Stomach (tissue), 9 donors: ENCODE results near the gene THBS3. TPM values are rescaled to one million over a fixed set of nuclear protein-coding genes. Genes with fewer than 3 reads are reported as not detected.
"Not testable (repeated sequence)": the region's sequence is repeated elsewhere in the genome, so short reads cannot be mapped to it uniquely, and the experiment has no call there.

Experiments
- DNase-seq, 2 donors: peaks; one replicate each; pipeline versions ENCODE4 v3.0.0 to v3.0.0-alpha.2; 2013 to 2019
- H3K27ac ChIP-seq, 5 donors: fragments of 200-600 bp in 4 of 5; sonication (generic) in 4 of 5; one replicate each; pipeline ENCODE4 v1.5.1; 2013 to 2019; ENCODE audit warnings: mild to moderate bottlenecking in 1 of 5, moderate library complexity in 1 of 5
- H3K27me3 ChIP-seq, 3 donors: fragments of 200-600 bp; sonication (generic); one replicate each; pipeline ENCODE4 v1.5.1; 2017 to 2019; ENCODE audit warnings: mixed run types in 1 of 3
- H3K36me3 ChIP-seq, 4 donors: fragments of 200-600 bp; sonication (generic); 1 replicate in 3 of 4; 2 replicates in 1 of 4; pipeline ENCODE4 v1.5.1; 2016 to 2019
- H3K4me1 ChIP-seq, 4 donors: fragments of 200-600 bp; sonication (generic); one replicate each; pipeline ENCODE4 v1.5.1; 2016 to 2019
- H3K4me3 ChIP-seq, 4 donors: fragments of 200-600 bp; sonication (generic) in 3 of 4; one replicate each; pipeline ENCODE4 v1.5.1; 2016 to 2019; ENCODE audit warnings: mild to moderate bottlenecking in 1 of 4
- H3K9me3 ChIP-seq, 4 donors: fragments of 200-600 bp; sonication (generic); one replicate each; pipeline ENCODE4 v1.5.1; 2016 to 2019
- EP300 ChIP-seq: sonication (generic); formaldehyde crosslinking; IDR thresholded peaks from one replicate; pipeline ENCODE4 v1.6.1; 2017; ENCODE audit warnings: antibody characterized with exemption
- POLR2A ChIP-seq, 4 donors: fragments of 450-650 bp; IDR thresholded peaks; one replicate each; pipeline ENCODE4 v1.6.1; 2016; ENCODE audit warnings: antibody characterized with exemption in 4 of 4, control low read depth in 2 of 4, mild to moderate bottlenecking in 1 of 4, moderate library complexity in 1 of 4
- POLR2AphosphoS5 ChIP-seq, 3 donors: sonication (generic); formaldehyde crosslinking; IDR thresholded peaks; one replicate each; pipeline ENCODE4 v1.6.1; 2016; ENCODE audit warnings: antibody characterized with exemption in 3 of 3
- WGBS, 5 donors: extraction: QIAGEN DNeasy Blood & Tissue Kit in 3 of 5; methylation state at CpG; one replicate each; pipeline versions ENCODE4 v1.1.5 to v1.1.7; 2013 to 2018; 5-methylcytosine and 5-hydroxymethylcytosine counted together
- intact Hi-C: fragments of 100-400 bp; cut with DNase I; formaldehyde crosslinking; loops from one replicate; pipeline ENCODE4 v1.15.1; 2023; ENCODE audit warnings: low total_unique reads
- polyA plus RNA-seq, 3 donors: library from polyadenylated mRNA; stranded (reverse); fragments of 200-250 nt; gene quantifications; one replicate each; pipeline ENCODE4 v1.2.3, GENCODE V29; 2013
- small RNA-seq, 4 donors: library from RNA; depleted of rRNA; stranded (forward); fragments of <200 nt; gene quantifications; one replicate each; pipeline ENCODE3, GENCODE V24; 2016
- total RNA-seq, 5 donors: library from RNA; depleted of rRNA; stranded (reverse); fragments of >200 nt; gene quantifications; one replicate each; pipeline versions ENCODE4 v1.1.0 to v1.2.3, GENCODE V29; 2014 to 2016
- TF ChIP-seq, protein P1 (sequence below), 7 experiments: fragments of 450-650 bp in 4 of 7; fragments of 200-600 bp in 3 of 7; sonication (generic) in 3 of 7; IDR thresholded peaks; one replicate each; pipeline ENCODE4 v1.5.1; 2016 to 2019; ENCODE audit warnings: antibody characterized with exemption in 7 of 7, control low read depth in 2 of 7, mild to moderate bottlenecking in 1 of 7
- donor health status: healthy with polysubstance abuse.
- donor health status: Bipolar disorder and iron deficiency.
- donor health status: healthy.

Gene THBS3
- total and polyA plus RNA-seq, 8 donors = 11.0 to 65.9 (median 23.2) TPM

DNA sequence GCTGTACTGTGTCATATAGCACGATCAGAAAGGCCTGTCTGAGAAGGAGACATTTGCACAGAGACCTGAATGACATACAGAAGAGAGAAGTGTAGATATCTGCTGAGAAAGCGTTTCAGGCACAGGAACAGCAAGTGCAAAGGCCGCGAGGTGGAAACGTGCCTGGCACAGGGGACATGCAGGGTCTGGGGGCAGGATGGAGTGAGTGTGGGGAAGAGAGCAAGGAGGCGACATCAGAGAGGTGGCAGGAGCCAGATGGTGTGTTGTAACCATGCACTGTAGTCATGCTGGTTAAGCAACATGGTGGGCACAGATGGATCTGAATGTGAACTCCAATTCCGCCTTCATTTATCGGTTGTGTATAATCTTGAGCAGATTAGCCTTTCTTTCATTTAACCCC, 47.6 kb downstream of the THBS3 start:
- Histone ChIP-seq H3K4me1 (no peaks in the 10 kb centered on the region), H3K4me3 (no peak overlapping the region), H3K27ac (no peak overlapping the region), H3K36me3 (no peaks in the 10 kb centered on the region), H3K9me3 (no peaks in the 10 kb centered on the region), H3K27me3 (no peaks in the 10 kb centered on the region)
- no peak for TF ChIP-seq POLR2AphosphoS5 (IDR thresholded peaks at IDR 0.05)
- TF ChIP-seq POLR2A (IDR thresholded peaks at IDR 0.05) = no peak
- TF ChIP-seq EP300 = no peak
- TF ChIP-seq, protein P1, sequence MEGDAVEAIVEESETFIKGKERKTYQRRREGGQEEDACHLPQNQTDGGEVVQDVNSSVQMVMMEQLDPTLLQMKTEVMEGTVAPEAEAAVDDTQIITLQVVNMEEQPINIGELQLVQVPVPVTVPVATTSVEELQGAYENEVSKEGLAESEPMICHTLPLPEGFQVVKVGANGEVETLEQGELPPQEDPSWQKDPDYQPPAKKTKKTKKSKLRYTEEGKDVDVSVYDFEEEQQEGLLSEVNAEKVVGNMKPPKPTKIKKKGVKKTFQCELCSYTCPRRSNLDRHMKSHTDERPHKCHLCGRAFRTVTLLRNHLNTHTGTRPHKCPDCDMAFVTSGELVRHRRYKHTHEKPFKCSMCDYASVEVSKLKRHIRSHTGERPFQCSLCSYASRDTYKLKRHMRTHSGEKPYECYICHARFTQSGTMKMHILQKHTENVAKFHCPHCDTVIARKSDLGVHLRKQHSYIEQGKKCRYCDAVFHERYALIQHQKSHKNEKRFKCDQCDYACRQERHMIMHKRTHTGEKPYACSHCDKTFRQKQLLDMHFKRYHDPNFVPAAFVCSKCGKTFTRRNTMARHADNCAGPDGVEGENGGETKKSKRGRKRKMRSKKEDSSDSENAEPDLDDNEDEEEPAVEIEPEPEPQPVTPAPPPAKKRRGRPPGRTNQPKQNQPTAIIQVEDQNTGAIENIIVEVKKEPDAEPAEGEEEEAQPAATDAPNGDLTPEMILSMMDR (IDR thresholded peaks at IDR 0.05) = no peak
- no peak for DNase-seq
- WGBS, 5 donors = 71 to 79% (median 75%) methylated on average over 8 of the region's 8 CpGs
- intact Hi-C loops = no loop called here

DNA sequence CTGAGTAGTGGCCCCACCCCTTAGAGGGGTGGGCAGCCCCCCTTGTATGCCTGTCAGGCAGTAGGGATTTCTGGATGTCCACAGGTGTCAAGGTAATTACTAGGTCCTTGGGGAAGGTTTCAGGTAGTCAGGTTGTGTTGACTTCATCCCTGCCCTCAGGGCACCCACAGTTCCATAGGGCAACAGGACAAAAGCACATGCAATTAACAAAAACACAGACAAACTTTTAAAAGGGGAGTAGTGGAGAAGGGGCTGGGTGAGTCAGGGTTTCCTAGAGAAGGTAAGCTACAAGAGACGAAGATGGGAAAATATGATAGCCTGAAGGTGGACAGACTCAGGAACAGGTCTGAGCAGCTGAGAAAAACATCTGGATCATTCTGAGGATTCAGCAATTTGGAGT, 48.7 kb downstream of the THBS3 start:
- WGBS, 5 donors = 53 to 89% (median 70%) methylated on average over 1 of the region's 1 CpG
- H3K4me1 ChIP-seq = no peaks in the 10 kb centered on the region
- no peak for DNase-seq

DNA sequence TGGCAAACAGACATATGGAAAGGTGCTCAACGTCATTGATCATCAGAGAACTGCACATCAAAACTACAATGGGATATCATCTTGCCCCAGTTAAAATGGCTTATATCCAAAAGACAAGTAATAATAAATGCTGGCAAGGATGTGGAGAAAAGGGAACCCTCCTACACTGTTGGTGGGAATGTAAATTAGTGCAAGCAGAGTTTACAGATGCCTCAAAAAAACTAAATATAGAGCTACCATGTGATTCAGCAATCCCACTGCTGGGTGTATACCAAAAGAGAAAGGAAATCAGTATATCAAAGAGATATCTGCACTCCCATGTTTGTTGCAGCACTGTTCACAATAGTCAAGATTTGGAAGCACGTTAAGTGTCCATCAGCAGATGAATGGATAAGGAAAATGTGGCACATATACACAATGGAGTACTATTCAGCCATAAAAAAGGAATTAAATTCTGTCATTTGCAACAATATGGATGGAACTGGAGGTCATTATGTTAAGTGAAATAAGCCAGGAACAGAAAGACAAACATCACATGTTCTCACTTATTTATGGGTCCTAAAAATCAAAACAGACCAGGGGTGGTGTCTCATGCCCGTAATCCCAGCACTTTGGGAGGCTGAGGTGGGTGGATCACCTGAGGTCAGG, 51.6 kb downstream of the THBS3 start:
- intact Hi-C loops, H3K4me3 ChIP-seq, H3K27me3 ChIP-seq, H3K27ac ChIP-seq, DNase-seq, H3K9me3 ChIP-seq, H3K4me1 ChIP-seq, H3K36me3 ChIP-seq: not testable (repeated sequence)
- WGBS, 5 donors = 60 to 75% (median 70%) methylated on average over 3 of the region's 3 CpGs

More for the DNA sequence above, 48.7 kb downstream of the THBS3 start:
- H3K9me3 ChIP-seq = no peaks in the 10 kb centered on the region
- no peaks in the 10 kb centered on the region for H3K27me3 ChIP-seq
- H3K27ac ChIP-seq = no peak overlapping the region
- no peaks in the 10 kb centered on the region for H3K36me3 ChIP-seq
- intact Hi-C loops = no loop called here
- TF ChIP-seq POLR2A (IDR thresholded peaks at IDR 0.05) (no peak), EP300 (no peak), POLR2AphosphoS5 (IDR thresholded peaks at IDR 0.05) (no peak)
- TF ChIP-seq, protein P1 (IDR thresholded peaks at IDR 0.05) = no peak
- H3K4me3 ChIP-seq = no peak overlapping the region

Small RNA genes within 50 kb of the gene (small RNA-seq; reads per million reads assigned to genes)
- gene HMGN2P18 = 0 reads per million in 4 donors

Other genes starting within 250 kb of the THBS3 start
- 10 to 100 TPM in 4 of 5 donors, 1 to 10 TPM in 1; 8.1 to 75.3 (median 36.2) TPM for gene PYGO2, start 246.1 kb downstream of the THBS3 start, total RNA-seq
- 10 to 100 TPM; 12.2 to 19.8 (median 16.1) TPM for gene PYGO2, start 246.1 kb downstream of the THBS3 start, polyA plus RNA-seq
- gene SHC1, start 237.2 kb downstream of the THBS3 start, total RNA-seq = 10 to 100 TPM; 23.2 to 81.1 (median 59.6) TPM
- gene SHC1, start 237.2 kb downstream of the THBS3 start, polyA plus RNA-seq = 10 to 100 TPM; 43.7 to 58.8 (median 56.1) TPM
- gene CKS1B, start 233.2 kb downstream of the THBS3 start, total RNA-seq = 10 to 100 TPM in 2 of 5 donors, 1 to 10 TPM in 3; 4.7 to 36.1 (median 5.2) TPM
- gene CKS1B, start 233.2 kb downstream of the THBS3 start, polyA plus RNA-seq = 10 to 100 TPM; 40.9 to 73.3 (median 63.9) TPM
- gene FLAD1, start 224.6 kb downstream of the THBS3 start, total RNA-seq = 10 to 100 TPM; 14.1 to 76.5 (median 54.8) TPM
- gene FLAD1, start 224.6 kb downstream of the THBS3 start, polyA plus RNA-seq = 10 to 100 TPM; 31.4 to 43.8 (median 40.4) TPM
- gene LENEP, start 214.3 kb downstream of the THBS3 start, total RNA-seq = 10 to 100 TPM in 1 of 5 donors, 1 to 10 TPM in 1, not detected in 3; 1.1 to 11.6 TPM
- gene LENEP, start 214.3 kb downstream of the THBS3 start, polyA plus RNA-seq = not detected
- gene ZBTB7B, start 205.1 kb downstream of the THBS3 start, total RNA-seq = 100 to 1,000 TPM in 1 of 5 donors, 10 to 100 TPM in 4; 32.3 to 134 (median 53.9) TPM
- 10 to 100 TPM; 29.6 to 39.5 (median 35.6) TPM for gene ZBTB7B, start 205.1 kb downstream of the THBS3 start, polyA plus RNA-seq
- gene DCST2, start 174.1 kb downstream of the THBS3 start, total RNA-seq = 100 to 1,000 TPM in 1 of 5 donors, not detected in 4; 158 TPM
- gene DCST2, start 174.1 kb downstream of the THBS3 start, polyA plus RNA-seq = 1 to 10 TPM; 1.6 to 6.6 (median 6.1) TPM
- gene DCST1, start 174.1 kb downstream of the THBS3 start, total RNA-seq = under 1 TPM in 2 of 5 donors, not detected in 3; 0.18 to 0.89 TPM
- under 1 TPM in 1 of 3 donors, not detected in 2; 0.13 TPM for gene DCST1, start 174.1 kb downstream of the THBS3 start, polyA plus RNA-seq
- 100 to 1,000 TPM in 4 of 5 donors, 10 to 100 TPM in 1; 56.2 to 335 (median 126) TPM for gene ADAM15, start 156.6 kb downstream of the THBS3 start, total RNA-seq
- 100 to 1,000 TPM; 149 to 267 (median 159) TPM for gene ADAM15, start 156.6 kb downstream of the THBS3 start, polyA plus RNA-seq
- 1 to 10 TPM in 3 of 5 donors, not detected in 2; 3.5 to 9.9 (median 5.8) TPM for gene EFNA4, start 144.2 kb downstream of the THBS3 start, total RNA-seq
- 10 to 100 TPM in 1 of 3 donors, 1 to 10 TPM in 2; 4.3 to 13.2 (median 6.7) TPM for gene EFNA4, start 144.2 kb downstream of the THBS3 start, polyA plus RNA-seq
- gene EFNA3, start 129.1 kb downstream of the THBS3 start, total RNA-seq = not detected
- 1 to 10 TPM in 2 of 3 donors, under 1 TPM in 1; 0.76 to 4.9 (median 1.5) TPM for gene EFNA3, start 129.1 kb downstream of the THBS3 start, polyA plus RNA-seq
- 10 to 100 TPM; 12.2 to 75.3 (median 36.0) TPM for gene EFNA1, start 80.0 kb downstream of the THBS3 start, total RNA-seq
- 10 to 100 TPM; 31.3 to 65.8 (median 47.7) TPM for gene EFNA1, start 80.0 kb downstream of the THBS3 start, polyA plus RNA-seq
- gene SLC50A1, start 72.0 kb downstream of the THBS3 start, total RNA-seq = 100 to 1,000 TPM in 1 of 5 donors, 10 to 100 TPM in 3, 1 to 10 TPM in 1; 4.5 to 114 (median 22.5) TPM
- 10 to 100 TPM; 39.7 to 48.3 (median 40.2) TPM for gene SLC50A1, start 72.0 kb downstream of the THBS3 start, polyA plus RNA-seq
- gene DPM3, start 67.4 kb downstream of the THBS3 start, total RNA-seq = 10 to 100 TPM in 4 of 5 donors, not detected in 1; 13.3 to 51.3 (median 38.3) TPM
- 100 to 1,000 TPM; 192 to 301 (median 220) TPM for gene DPM3, start 67.4 kb downstream of the THBS3 start, polyA plus RNA-seq
- 100 to 1,000 TPM in 3 of 5 donors, 10 to 100 TPM in 2; 60.8 to 238 (median 133) TPM for gene KRTCAP2, start 34.6 kb downstream of the THBS3 start, total RNA-seq
- gene KRTCAP2, start 34.6 kb downstream of the THBS3 start, polyA plus RNA-seq = 100 to 1,000 TPM; 183 to 399 (median 242) TPM
- gene TRIM46, start 34.0 kb downstream of the THBS3 start, total RNA-seq = 10 to 100 TPM in 1 of 5 donors, 1 to 10 TPM in 1, under 1 TPM in 1, not detected in 2; 0.73 to 16.9 (median 5.4) TPM
- gene TRIM46, start 34.0 kb downstream of the THBS3 start, polyA plus RNA-seq = under 1 TPM; 0.58 to 0.68 (median 0.61) TPM
- gene MTX1, start 798 bp upstream of the THBS3 start, total RNA-seq = 10 to 100 TPM in 4 of 5 donors, 1 to 10 TPM in 1; 1.2 to 54.9 (median 25.2) TPM
- 10 to 100 TPM; 48.3 to 71.1 (median 58.2) TPM for gene MTX1, start 798 bp upstream of the THBS3 start, polyA plus RNA-seq
- gene ENTREP3, start 47.6 kb upstream of the THBS3 start, total RNA-seq = 10 to 100 TPM in 4 of 5 donors, 1 to 10 TPM in 1; 2.8 to 77.9 (median 19.6) TPM
- gene ENTREP3, start 47.6 kb upstream of the THBS3 start, polyA plus RNA-seq = 10 to 100 TPM in 2 of 3 donors, 1 to 10 TPM in 1; 9.7 to 20.5 (median 11.6) TPM
- gene SCAMP3, start 54.5 kb upstream of the THBS3 start, total RNA-seq = 10 to 100 TPM in 4 of 5 donors, 1 to 10 TPM in 1; 7.0 to 32.6 (median 24.1) TPM
- gene SCAMP3, start 54.5 kb upstream of the THBS3 start, polyA plus RNA-seq = 10 to 100 TPM; 25.8 to 48.4 (median 45.4) TPM
- 10 to 100 TPM; 29.7 to 77.6 (median 53.6) TPM for gene CLK2, start 65.6 kb upstream of the THBS3 start, total RNA-seq
- gene CLK2, start 65.6 kb upstream of the THBS3 start, polyA plus RNA-seq = 10 to 100 TPM; 16.0 to 46.4 (median 17.0) TPM
- 10 to 100 TPM in 1 of 5 donors, 1 to 10 TPM in 4; 1.1 to 13.6 (median 2.7) TPM for gene HCN3, start 69.6 kb upstream of the THBS3 start, total RNA-seq
- 1 to 10 TPM in 2 of 3 donors, under 1 TPM in 1; 0.46 to 3.1 (median 1.1) TPM for gene HCN3, start 69.6 kb upstream of the THBS3 start, polyA plus RNA-seq
- gene PKLR, start 93.5 kb upstream of the THBS3 start, total RNA-seq = 1 to 10 TPM in 1 of 5 donors, not detected in 4; 4.6 TPM
- not detected for gene PKLR, start 93.5 kb upstream of the THBS3 start, polyA plus RNA-seq
- 100 to 1,000 TPM in 1 of 5 donors, 10 to 100 TPM in 4; 27.7 to 223 (median 72.4) TPM for gene FDPS, start 101.0 kb upstream of the THBS3 start, total RNA-seq
- gene FDPS, start 101.0 kb upstream of the THBS3 start, polyA plus RNA-seq = 100 to 1,000 TPM; 149 to 229 (median 199) TPM
- 100 to 1,000 TPM in 1 of 5 donors, 10 to 100 TPM in 3, 1 to 10 TPM in 1; 9.5 to 164 (median 31.3) TPM for gene RUSC1, start 113.0 kb upstream of the THBS3 start, total RNA-seq
- gene RUSC1, start 113.0 kb upstream of the THBS3 start, polyA plus RNA-seq = 10 to 100 TPM; 25.6 to 32.7 (median 31.4) TPM